Stimulated activated CD8-positive, alpha-beta memory T cell treated with anti-CD3 and anti-CD28 coated beads, Interleukin-7, amount 100 ng/mL, for 4 hours (primary cell): ENCODE data around the gene KRTAP4-4.

Source experiments
- DNase-seq, 2 donors: peaks; one replicate each; pipeline ENCODE4 v3.0.0-alpha.2; 2020; ENCODE audit warnings: low read depth in 2 of 2

KRTAP4-4 gene

DNA sequence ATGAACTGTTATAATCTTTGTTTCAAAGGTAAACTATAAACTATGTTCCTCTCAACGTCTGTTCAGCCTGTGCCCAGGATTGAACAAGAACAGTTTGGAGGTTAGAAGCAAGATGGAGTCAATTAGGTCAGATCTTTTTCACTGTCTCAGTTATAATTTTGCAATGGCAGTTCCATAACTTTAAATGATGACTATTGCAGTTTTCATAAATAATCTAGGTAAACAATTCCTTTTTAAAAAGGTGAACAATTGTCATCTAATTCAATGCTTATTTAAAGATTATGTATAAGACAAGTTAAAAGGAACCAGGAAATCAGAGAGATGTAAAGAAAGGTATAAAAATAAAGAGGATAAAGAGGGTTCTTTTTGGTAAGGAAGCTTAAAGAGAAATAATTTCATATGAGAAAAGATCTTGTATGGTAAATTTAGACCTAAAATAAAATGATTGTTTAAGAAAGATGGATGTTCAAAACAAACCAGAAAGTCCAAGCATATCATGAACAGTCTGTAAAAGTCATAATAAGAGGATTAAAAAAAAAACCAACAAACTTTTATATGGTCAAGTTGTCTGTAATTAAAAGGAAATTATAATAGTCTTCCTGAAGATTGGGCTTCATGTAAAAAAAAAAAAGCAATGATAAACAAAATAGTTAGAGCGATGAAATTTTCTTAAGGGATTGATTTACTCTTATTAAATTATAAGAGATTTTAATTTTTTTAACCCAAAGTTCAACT is 49.2 kb downstream of the KRTAP4-4 start:
- DNase-seq = no peak
